BLaER1 (cell line): ENCODE measurements around the gene TBC1D26.
"Not testable (repeated sequence)": the region's sequence is repeated elsewhere in the genome, so short reads cannot be mapped to it uniquely, and the experiment has no call there.

Experiments
- H3K27ac ChIP-seq: shearing (Covaris generic); formaldehyde crosslinking; 2 replicates; pipeline ENCODE4 v1.8.1; 2022
- H3K27me3 ChIP-seq: shearing (Covaris generic); formaldehyde crosslinking; 2 replicates; pipeline ENCODE4 v1.8.1; 2022
- H3K36me3 ChIP-seq: shearing (Covaris generic); formaldehyde crosslinking; 2 replicates; pipeline ENCODE4 v1.8.1; 2022
- H3K4me1 ChIP-seq: shearing (Covaris generic); formaldehyde crosslinking; 2 replicates; pipeline ENCODE4 v1.8.1; 2022
- H3K4me2 ChIP-seq: shearing (Covaris generic); formaldehyde crosslinking; 2 replicates; pipeline ENCODE4 v1.8.1; 2022
- H3K4me3 ChIP-seq: shearing (Covaris generic); formaldehyde crosslinking; 2 replicates; pipeline ENCODE4 v1.8.1; 2022
- H3K9ac ChIP-seq: shearing (Covaris generic); formaldehyde crosslinking; 2 replicates; pipeline ENCODE4 v1.8.1; 2022
- H3K9me3 ChIP-seq: shearing (Covaris generic); formaldehyde crosslinking; 2 replicates; pipeline ENCODE4 v1.8.1; 2022
- H4K20me1 ChIP-seq: shearing (Covaris generic); formaldehyde crosslinking; 2 replicates; pipeline ENCODE4 v1.8.1; 2022
- Cebpa-rat ChIP-seq: shearing (Covaris generic); IDR thresholded peaks from 2 replicates; pipeline ENCODE4 v1.8.1; 2022

The TBC1D26 gene

DNA sequence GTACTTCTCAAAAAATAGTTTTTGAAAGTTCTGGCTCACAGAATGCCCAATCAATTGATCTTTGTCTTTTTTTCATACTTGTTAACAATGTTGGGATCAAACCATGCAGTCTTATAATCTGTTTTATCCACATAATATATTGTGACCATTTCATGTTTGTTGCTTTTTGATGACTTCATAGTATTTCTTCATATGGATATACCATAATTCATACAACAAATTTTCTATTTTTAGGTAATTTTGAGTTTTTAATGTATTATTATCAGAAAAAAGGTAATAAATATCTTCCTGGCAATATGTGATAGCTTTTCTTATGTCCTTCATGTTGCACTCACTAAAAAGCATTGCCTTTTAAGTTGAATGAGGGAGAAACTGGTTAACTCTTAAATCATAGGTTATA lies 44.8 kb downstream of the TBC1D26 start:
- Histone ChIP-seq H3K4me2 (no peak overlapping the region), H3K4me3 (no peak overlapping the region), H3K36me3 (no peaks in the 10 kb centered on the region), H3K27ac (no peak overlapping the region), H3K4me1 (no peaks in the 10 kb centered on the region), H4K20me1 (no peaks in the 10 kb centered on the region), H3K9me3 (peaks cover 45% of the 10 kb centered on the region), H3K27me3 (no peaks in the 10 kb centered on the region), H3K9ac (no peak overlapping the region)
- no peak for TF ChIP-seq Cebpa-rat

DNA sequence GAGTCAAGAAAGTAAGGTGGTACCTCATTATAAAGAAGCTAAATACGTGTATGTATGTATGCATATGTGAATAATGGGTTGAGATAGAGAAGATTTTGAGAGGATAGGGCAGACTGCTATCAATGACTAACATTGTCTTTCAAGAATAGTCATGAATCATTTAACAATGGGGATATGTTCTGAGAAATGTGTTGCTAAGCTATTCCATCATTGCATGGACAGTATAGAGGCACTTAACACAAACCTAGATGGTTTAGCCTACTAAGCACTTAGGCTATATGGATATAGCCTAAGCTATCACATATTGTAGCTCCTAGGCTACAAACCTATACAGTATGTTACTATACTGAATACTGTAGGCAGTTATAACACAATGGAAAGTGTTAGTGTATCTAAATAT lies 45.2 kb downstream of the TBC1D26 start:
- no peak overlapping the region for H3K4me2 ChIP-seq
- no peak overlapping the region for H3K4me3 ChIP-seq
- H3K27ac ChIP-seq = no peak overlapping the region
- no peaks in the 10 kb centered on the region for H4K20me1 ChIP-seq
- no peak overlapping the region for H3K9ac ChIP-seq
- TF ChIP-seq Cebpa-rat = no peak
- H3K9me3 ChIP-seq = peaks cover 45% of the 10 kb centered on the region
- no peaks in the 10 kb centered on the region for H3K27me3 ChIP-seq
- no peaks in the 10 kb centered on the region for H3K4me1 ChIP-seq
- no peaks in the 10 kb centered on the region for H3K36me3 ChIP-seq

DNA sequence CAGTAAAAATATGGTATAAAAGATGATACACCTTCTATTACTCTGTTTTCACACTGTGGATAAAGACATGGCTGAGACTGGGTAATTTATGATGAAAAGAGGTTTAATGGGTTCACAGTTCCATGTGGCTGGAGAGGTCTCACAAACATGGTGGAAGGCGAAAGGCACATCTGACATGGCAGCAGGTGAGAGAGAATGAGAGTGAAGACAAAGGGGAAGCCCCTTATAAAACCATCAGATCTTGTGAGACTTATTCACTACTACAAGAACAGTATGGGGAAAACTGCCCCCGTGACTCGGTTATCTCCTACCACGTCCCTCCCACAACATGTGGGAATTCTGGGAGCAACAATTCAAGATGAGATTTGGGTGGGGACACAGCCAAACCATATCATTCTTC lies 45.6 kb downstream of the TBC1D26 start:
- no peaks in the 10 kb centered on the region for H3K27me3 ChIP-seq
- H3K4me1 ChIP-seq = no peaks in the 10 kb centered on the region
- no peak overlapping the region for H3K4me3 ChIP-seq
- no peak overlapping the region for H3K4me2 ChIP-seq
- H3K36me3 ChIP-seq = no peaks in the 10 kb centered on the region
- TF ChIP-seq Cebpa-rat = no peak
- H3K9me3 ChIP-seq = peaks cover 45% of the 10 kb centered on the region
- H3K27ac ChIP-seq = no peak overlapping the region
- H3K9ac ChIP-seq = no peak overlapping the region
- H4K20me1 ChIP-seq = no peaks in the 10 kb centered on the region

DNA sequence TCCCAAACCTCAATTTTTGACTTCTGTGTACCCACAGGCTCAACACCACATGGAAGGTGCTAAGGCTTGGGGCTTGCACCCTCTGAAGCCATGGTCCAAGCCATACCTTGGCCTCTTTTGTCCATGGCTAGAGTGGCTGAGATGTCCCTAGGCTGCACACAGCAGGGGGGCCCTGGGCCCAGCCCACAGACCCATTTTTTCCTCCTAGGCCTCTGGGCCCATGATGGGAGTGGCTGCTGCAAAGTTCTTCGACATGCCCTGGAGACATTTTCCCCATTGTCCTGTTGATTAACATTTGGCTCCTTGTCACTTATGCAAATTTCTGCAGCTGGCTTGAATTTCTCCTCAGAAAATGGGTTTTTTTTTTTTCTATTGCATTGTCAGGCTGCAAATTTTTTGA lies 47.0 kb downstream of the TBC1D26 start:
- Histone ChIP-seq H3K9ac (no peak overlapping the region), H3K4me3 (no peak overlapping the region), H3K9me3 (peaks cover 48% of the 10 kb centered on the region), H3K4me2 (no peak overlapping the region), H3K36me3 (no peaks in the 10 kb centered on the region), H3K4me1 (no peaks in the 10 kb centered on the region), H3K27me3 (no peaks in the 10 kb centered on the region), H3K27ac (no peak overlapping the region), H4K20me1 (no peaks in the 10 kb centered on the region)
- no peak for TF ChIP-seq Cebpa-rat

DNA sequence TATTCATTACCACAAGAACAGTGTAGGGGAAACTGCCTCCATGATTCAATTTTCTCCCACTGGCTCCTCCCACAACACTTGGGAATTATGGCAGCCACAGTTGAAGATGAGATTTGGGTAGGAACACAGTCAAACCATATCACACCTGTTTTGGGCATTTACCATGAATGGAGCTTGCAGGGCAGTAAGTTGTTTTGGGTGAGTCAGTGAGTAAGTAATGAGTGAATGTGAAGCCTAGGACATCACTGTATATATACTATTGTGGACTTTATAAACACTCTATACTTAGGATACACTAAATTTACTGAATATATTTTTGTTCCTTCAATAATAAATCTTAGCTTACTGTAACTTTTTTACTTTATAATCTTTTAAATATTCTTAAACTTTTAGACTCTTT lies 48.1 kb downstream of the TBC1D26 start:
- Histone ChIP-seq H3K9me3 (peaks cover 48% of the 10 kb centered on the region), H3K36me3 (no peaks in the 10 kb centered on the region), H3K4me2 (no peak overlapping the region), H3K27ac (no peak overlapping the region), H3K27me3 (no peaks in the 10 kb centered on the region), H3K4me3 (no peak overlapping the region), H4K20me1 (no peaks in the 10 kb centered on the region), H3K4me1 (no peaks in the 10 kb centered on the region), H3K9ac (no peak overlapping the region)
- TF ChIP-seq Cebpa-rat = no peak

DNA sequence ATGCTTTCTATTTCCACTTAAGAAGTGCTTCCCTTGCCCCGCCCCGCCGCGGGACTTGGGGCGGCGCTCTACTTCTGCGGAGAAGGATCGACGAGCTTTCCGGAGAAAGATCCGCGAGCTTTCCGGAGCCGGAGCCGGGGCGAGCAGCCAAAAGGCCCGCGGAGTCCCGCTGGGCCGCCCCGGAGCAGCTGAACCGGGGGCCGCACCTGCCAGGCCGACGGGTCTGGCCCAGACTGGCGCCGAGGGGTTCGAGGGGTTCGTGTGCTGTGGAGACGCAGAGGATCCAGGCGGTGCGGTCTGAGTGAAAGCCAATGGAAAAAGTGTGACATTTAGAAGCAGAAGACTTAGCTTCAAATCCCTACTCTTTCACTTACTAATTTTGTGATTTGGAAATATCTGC lies 50.8 kb downstream of the TBC1D26 start:
- no peak overlapping the region for H3K4me3 ChIP-seq
- TF ChIP-seq Cebpa-rat = no peak
- no peak overlapping the region for H3K4me2 ChIP-seq

DNA sequence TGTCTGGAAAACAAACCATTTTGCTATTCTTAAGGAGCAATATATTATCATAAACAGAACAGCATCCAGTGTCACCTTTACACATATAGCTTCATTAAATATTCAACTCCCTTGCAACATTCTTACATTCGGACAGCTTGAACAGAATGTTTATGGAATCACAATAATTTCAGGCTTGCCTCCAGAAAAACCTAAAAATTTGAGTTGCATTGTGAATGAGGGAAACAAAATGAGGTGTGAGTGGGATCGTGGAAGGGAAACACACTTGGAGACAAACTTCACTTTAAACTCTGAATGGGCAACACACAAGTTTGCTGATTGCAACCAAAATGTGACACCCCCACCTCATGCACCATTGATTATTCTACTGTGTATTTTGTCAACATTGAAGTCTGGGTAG lies 51.4 kb downstream of the TBC1D26 start:
- no peak overlapping the region for H3K27ac ChIP-seq
- H3K4me2 ChIP-seq = no peak overlapping the region
- H4K20me1 ChIP-seq = no peaks in the 10 kb centered on the region
- no peaks in the 10 kb centered on the region for H3K4me1 ChIP-seq
- peaks cover 26% of the 10 kb centered on the region for H3K9me3 ChIP-seq
- no peak overlapping the region for H3K9ac ChIP-seq
- H3K4me3 ChIP-seq = no peak overlapping the region
- H3K36me3 ChIP-seq = no peaks in the 10 kb centered on the region
- no peaks in the 10 kb centered on the region for H3K27me3 ChIP-seq
- no peak for TF ChIP-seq Cebpa-rat

More for the DNA sequence above, 50.8 kb downstream of the TBC1D26 start:
- Histone ChIP-seq H3K4me1 (no peaks in the 10 kb centered on the region), H3K36me3 (no peaks in the 10 kb centered on the region), H3K27ac (no peak overlapping the region), H3K9me3 (peaks cover 30% of the 10 kb centered on the region), H3K27me3 (no peaks in the 10 kb centered on the region), H4K20me1 (no peaks in the 10 kb centered on the region), H3K9ac (no peak overlapping the region)

DNA sequence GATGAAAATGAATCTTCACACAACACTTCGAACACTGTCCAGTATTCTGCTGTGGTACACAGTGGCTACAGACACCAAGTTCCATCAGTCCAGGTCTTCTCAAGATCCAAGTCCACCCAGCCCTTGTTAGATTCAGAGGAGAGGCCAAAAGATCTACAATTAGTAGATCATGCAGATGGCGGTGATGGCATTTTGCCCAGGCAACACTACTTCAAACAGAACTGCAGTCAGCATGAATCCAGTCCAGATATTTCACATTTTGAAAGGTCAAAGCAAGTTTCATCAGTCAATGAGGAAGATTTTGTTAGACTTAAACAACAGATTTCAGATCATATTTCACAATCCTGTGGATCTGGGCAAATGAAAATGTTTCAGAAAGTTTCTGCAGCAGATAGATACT lies 52.3 kb downstream of the TBC1D26 start:
- not testable (repeated sequence) for H3K27me3 ChIP-seq, H3K9ac ChIP-seq, H3K4me3 ChIP-seq, H3K36me3 ChIP-seq, H4K20me1 ChIP-seq, H3K4me2 ChIP-seq, H3K27ac ChIP-seq, H3K4me1 ChIP-seq
- H3K9me3 ChIP-seq = peaks cover 18% of the 10 kb centered on the region

DNA sequence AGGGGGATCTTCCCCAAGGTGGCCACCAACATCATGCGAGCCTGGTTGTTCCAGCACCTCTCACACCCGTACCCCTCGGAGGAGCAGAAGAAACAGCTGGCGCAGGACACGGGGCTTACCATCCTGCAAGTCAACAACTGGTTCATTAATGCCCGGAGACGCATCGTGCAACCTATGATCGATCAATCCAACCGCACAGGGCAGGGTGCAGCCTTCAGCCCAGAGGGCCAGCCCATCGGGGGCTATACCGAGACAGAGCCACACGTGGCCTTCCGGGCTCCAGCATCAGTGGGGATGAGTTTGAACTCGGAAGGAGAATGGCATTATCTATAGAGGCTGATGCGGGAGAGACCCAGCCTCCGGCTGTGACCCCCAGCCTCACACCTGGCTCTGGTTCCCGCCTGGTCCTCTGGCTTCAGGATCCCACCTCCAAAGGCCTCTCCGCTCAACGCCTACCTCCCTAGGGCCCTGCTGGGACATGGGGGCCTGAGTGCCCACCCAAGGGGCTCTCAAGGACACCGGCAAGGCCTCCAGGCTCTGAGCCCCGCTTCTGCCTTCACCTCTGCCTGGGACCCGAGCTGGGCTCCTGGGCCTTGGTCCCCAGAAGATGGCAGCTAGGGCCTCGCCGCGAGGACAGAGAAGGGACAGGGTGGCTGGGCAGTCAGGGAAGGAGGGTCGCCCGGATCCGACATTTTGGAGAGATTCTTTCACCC lies 55.4 kb downstream of the TBC1D26 start:
- not testable (repeated sequence) for H3K4me1 ChIP-seq, H3K36me3 ChIP-seq, H4K20me1 ChIP-seq, H3K27ac ChIP-seq, H3K9ac ChIP-seq, H3K4me2 ChIP-seq, H3K27me3 ChIP-seq, H3K9me3 ChIP-seq, H3K4me3 ChIP-seq

DNA sequence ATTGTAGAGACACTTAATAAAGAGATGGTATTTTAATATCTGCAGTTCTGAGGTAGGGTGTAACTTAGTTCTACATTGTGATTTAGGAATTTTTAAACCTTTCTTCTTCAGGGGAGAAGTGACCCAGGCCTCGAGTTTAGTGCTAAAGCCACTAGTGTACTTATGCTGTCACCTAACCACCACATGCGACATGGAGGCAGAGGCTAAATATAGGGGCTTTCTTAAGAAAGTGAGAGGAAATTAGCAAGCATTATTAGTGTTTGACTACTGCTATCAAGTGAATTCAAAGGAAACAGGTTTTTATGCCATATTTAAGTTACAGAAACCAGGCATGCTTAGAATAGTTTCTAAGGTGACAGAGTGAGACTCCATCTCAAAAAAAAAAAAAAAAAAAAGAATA lies 56.3 kb downstream of the TBC1D26 start:
- H3K4me3 ChIP-seq, H4K20me1 ChIP-seq, H3K9me3 ChIP-seq, H3K9ac ChIP-seq, H3K27ac ChIP-seq, H3K36me3 ChIP-seq, H3K4me1 ChIP-seq, H3K27me3 ChIP-seq, H3K4me2 ChIP-seq: not testable (repeated sequence)
